Heart left ventricle (tissue), 13 donors: ENCODE results near the gene STRN3.

Experiments used
- POLR2A ChIP-seq, 2 donors: fragments of 450-650 bp; IDR thresholded peaks; one replicate each; pipeline ENCODE4 v1.6.1; 2017; ENCODE audit warnings: antibody characterized with exemption in 2 of 2, mild to moderate bottlenecking in 2 of 2, moderate library complexity in 2 of 2
- TF ChIP-seq, protein P1 (sequence below), 12 donors: fragments of 200-600 bp; sonication (generic) in 4 of 12; IDR thresholded peaks; one replicate each; pipeline versions ENCODE4 v1.5.0 to v1.8.0; 2018 to 2022; ENCODE audit warnings: antibody characterized with exemption in 12 of 12, mild to moderate bottlenecking in 5 of 12
- donor health status: ischemic (EF 13 %, LVEDD 7.1; RV severe dilation, severe dysfunction).
- donor health status: DM: no; HTN: yes; CAD: no.
- donor health status: DM: no; HTN: no; CAD: no.
- donor health status: ischemic (EF 25% LVEDD 6.9; RV normal size, moderate dysfunction).
- donor health status: ischemic (EF 25% LVEDD 5.7; RV mildly dilated, moderate dysfunction).
- donor health status: ischemic (EF 35%, LVEDD 5.7; RV mildly dilated, moderate dysfunction).
- donor health status: nonischemic (EF 11% LVEDD 7.7; RV severe dilation, severe dysfunction).
- donor health status: DM: yes; HTN: yes; CAD: no.
- donor health status: PGD.
- donor health status: ischemic (EF 29% LVEDD 5.4; RV normal size, mild dysfunction).
- donor health status: nonischemic (EF 23%, LVEDD 6.1; RV moderate dilation, normal function).

DNA sequence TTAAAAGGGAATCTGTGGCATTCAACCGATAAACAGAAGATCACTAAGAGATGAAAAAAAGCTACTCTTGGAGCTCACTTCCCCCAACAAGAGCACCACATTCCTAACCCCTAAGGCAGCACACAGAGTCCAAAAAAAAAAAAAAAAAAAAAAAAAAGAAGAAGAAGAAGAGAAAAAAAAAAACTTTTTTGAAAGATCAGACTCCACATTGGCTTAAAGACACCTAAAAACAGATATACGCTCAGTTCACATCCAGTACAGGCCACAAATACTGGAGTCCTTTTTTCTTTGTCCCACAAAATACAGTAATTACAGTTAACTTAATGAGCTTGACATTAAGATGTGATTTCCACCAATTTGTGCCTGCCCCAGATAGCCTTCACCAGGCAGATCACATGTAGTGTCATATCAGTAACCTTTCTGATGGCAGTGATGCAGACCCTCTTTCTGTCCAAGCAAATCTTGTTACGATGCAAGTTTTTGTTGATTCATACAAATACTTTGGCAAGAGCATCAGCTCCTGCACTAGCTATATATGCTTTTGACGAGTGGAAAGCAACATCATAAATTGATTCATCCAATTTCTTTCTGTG lies 131.2 kb downstream of the STRN3 start:
- no peak for TF ChIP-seq POLR2A (IDR thresholded peaks at IDR 0.05)
- TF ChIP-seq, protein P1, sequence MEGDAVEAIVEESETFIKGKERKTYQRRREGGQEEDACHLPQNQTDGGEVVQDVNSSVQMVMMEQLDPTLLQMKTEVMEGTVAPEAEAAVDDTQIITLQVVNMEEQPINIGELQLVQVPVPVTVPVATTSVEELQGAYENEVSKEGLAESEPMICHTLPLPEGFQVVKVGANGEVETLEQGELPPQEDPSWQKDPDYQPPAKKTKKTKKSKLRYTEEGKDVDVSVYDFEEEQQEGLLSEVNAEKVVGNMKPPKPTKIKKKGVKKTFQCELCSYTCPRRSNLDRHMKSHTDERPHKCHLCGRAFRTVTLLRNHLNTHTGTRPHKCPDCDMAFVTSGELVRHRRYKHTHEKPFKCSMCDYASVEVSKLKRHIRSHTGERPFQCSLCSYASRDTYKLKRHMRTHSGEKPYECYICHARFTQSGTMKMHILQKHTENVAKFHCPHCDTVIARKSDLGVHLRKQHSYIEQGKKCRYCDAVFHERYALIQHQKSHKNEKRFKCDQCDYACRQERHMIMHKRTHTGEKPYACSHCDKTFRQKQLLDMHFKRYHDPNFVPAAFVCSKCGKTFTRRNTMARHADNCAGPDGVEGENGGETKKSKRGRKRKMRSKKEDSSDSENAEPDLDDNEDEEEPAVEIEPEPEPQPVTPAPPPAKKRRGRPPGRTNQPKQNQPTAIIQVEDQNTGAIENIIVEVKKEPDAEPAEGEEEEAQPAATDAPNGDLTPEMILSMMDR (IDR thresholded peaks at IDR 0.05), result no peak
